ENCODE measurements around the gene NTRK2.

- TF ChIP-seq CTCF (IDR thresholded peaks at IDR 0.05) (no peak), POLR2A (IDR thresholded peaks at IDR 0.05) (no peak)
Measured at GRCh38 chr9:84793251-84793650, 123.7 kb downstream of the NTRK2 start.
